HG03060 (cell line): ENCODE data around the gene CDC42EP2.

Experiments
- ATAC-seq: cut with Tn5 transposase; IDR thresholded peaks from one replicate; pipeline ENCODE4 v1.9.1; 2021; ENCODE audit warnings: low read depth, moderate number of reproducible peaks; ENCODE audit not compliant: unreplicated experiment

CDC42EP2 gene

DNA sequence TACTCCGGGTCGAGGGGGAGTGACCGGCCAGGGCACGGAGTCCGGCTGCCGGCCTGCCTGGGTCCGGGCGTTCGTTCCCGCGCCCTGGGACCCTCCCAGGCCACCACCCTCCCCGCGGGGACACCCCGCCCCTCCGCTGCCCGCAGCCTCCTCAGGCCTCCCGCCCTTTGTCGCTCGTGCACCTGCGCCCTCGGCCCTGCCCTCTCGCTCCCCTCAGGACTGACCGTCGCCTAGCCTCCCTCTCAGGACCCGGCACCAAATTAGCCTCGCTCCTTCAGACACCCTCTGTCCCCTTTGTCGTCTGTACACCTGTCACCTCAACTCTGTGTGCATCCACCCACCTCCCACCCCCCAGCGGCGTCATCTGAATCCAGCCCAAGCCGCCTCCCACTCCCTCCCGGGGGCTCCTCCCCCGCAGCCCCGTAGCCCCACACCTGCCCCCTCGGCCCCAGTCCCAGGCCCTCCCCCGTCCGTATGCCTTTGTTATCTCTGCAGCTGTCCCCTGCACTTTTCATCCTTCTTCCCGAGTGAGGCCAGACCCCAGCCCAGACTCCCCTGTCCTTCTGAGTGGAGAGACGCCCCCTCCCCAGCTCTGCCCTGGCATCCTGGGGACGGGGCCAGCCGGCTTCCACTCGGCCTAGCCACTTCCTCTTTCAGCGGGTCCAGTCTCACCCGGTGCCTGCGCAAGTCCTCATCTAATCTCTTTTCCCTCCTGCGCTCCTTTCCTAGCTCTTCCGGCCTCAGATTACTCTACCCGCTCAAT, 40.5 kb downstream of the CDC42EP2 start:
- no peak for ATAC-seq

DNA sequence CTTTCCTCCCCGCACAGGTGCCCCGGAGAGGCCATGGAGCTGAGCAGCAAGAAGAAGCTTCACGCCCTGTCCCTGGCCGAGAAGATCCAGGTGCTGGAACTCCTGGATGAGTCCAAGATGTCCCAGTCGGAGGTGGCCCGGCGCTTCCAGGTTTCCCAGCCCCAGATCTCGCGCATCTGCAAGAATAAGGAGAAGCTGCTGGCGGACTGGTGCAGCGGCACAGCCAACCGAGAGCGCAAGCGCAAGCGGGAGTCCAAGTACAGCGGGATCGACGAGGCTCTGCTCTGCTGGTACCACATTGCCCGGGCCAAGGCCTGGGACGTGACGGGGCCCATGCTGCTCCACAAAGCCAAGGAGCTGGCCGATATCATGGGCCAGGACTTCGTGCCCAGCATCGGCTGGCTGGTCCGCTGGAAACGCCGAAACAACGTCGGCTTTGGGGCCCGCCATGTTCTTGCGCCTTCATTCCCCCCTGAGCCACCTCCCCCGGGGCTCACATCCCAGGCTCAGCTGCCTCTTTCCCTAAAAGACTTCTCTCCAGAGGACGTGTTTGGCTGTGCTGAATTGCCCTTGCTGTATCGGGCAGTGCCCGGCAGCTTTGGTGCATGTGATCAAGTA, 41.2 kb downstream of the CDC42EP2 start:
- ATAC-seq: no peak

DNA sequence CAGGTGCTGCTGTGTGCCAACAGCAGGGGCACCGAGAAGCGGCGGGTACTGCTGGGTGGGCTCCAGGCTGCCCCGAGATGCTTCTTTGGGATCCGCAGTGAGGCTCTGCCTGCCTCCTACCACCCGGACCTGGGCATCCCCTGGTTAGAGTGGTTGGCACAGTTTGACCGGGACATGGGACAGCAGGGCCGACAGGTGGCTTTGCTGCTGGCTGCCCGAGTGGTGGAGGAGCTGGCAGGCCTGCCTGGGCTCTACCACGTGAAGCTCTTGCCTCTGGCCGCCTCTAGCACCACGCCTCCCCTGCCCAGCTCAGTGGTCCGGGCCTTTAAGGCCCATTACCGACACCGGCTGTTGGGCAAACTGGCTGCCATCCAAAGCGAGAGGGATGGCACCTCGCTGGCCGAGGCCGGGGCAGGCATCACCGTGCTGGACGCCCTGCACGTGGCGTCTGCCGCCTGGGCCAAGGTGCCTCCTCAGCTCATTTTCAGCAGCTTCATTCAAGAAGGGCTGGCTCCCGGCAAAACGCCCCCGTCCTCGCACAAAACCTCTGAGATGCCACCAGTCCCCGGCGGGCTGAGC, 41.8 kb downstream of the CDC42EP2 start:
- ATAC-seq: no peak

GRCh38 chr11:65357856-65358356, 43.2 kb downstream of the CDC42EP2 start:
- ATAC-seq: no peak

GRCh38 chr11:65362320-65362931, 47.8 kb downstream of the CDC42EP2 start:
- no peak for ATAC-seq

DNA sequence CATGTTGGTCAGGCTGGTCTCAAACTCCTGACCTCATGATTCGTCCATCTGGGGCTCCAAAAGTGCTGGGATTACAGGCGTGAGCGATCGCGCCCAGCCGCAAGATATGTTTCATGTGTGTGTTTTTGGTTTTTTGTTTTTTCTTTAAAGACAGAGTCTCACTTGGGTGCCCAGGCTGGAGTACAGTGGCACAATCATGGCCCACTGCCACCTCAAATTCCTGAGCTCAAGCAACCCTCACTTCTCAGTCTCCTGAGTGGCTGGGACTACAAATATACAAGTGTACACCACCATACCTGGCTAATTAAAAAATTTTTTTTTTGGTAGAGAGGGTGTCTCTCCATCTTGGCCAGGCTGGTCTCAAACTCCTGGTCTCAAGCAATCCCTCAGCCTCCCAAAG, 48.3 kb downstream of the CDC42EP2 start:
- ATAC-seq: no peak

DNA sequence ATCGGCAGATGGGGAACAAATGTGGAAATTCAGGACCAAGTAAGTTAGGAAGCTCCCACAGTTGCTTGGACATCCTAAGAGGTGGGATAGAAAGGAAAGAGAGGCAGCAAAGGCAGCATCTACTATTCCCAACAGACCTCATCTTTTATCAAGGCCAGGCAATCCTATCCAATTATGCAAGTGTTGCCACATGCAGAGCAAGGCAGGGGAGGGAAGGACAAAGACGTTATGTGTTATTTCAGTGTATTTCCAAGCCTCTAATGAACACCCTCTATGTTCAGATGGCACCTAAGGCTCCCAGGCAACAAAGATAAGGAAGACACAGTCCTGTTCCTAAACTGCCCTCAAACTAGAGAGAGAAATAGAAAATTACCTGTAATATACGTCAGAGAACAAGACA, 49.1 kb downstream of the CDC42EP2 start:
- no peak for ATAC-seq

GRCh38 chr11:65366340-65366773, 51.7 kb downstream of the CDC42EP2 start:
- no peak for ATAC-seq

GRCh38 chr11:65370659-65371049, 56.0 kb downstream of the CDC42EP2 start:
- ATAC-seq: no peak
